Activated naive CD8-positive, alpha-beta T cell treated with anti-CD3 and anti-CD28 coated beads, Interleukin-2, amount 50 U/mL, for 24 hours (primary cell): ENCODE measurements around the gene USPL1.

Experiments
- ATAC-seq: fragments of 150-1000 bp; cut with Tn5 transposase; one replicate; pipeline ENCODE4 v1.10.0; 2021
- DNase-seq: peaks from one replicate; pipeline ENCODE4 v3.0.0; 2021
- H3K27ac Mint-ChIP-seq: one replicate; pipeline ENCODE4 v1.8.0; 2021; ENCODE audit warnings: mild to moderate bottlenecking, mixed read lengths
- H3K27me3 Mint-ChIP-seq: one replicate; pipeline ENCODE4 v1.8.0; 2021; ENCODE audit warnings: mixed read lengths
- H3K36me3 Mint-ChIP-seq: one replicate; pipeline ENCODE4 v1.8.0; 2021; ENCODE audit warnings: low read depth, mixed read lengths
- H3K4me1 Mint-ChIP-seq: one replicate; pipeline ENCODE4 v1.8.0; 2021; ENCODE audit warnings: mixed read lengths
- H3K4me3 Mint-ChIP-seq: one replicate; pipeline ENCODE4 v1.8.0; 2021; ENCODE audit warnings: mild to moderate bottlenecking, moderate library complexity, mixed read lengths
- H3K9me3 Mint-ChIP-seq: one replicate; pipeline ENCODE4 v1.8.0; 2021; ENCODE audit warnings: mixed read lengths

USPL1 gene

GRCh38 chr13:30659980-30660379, 42.3 kb downstream of the USPL1 start:
- Mint-ChIP-seq H3K9me3 (no peaks in the 10 kb centered on the region), H3K4me3 (no peak overlapping the region), H3K4me1 (peaks cover 8% of the 10 kb centered on the region), H3K27me3 (peaks cover 2% of the 10 kb centered on the region), H3K36me3 (peaks cover 34% of the 10 kb centered on the region), H3K27ac (no peak overlapping the region)
- ATAC-seq (peak; percentile 33), DNase-seq (no peak)

DNA sequence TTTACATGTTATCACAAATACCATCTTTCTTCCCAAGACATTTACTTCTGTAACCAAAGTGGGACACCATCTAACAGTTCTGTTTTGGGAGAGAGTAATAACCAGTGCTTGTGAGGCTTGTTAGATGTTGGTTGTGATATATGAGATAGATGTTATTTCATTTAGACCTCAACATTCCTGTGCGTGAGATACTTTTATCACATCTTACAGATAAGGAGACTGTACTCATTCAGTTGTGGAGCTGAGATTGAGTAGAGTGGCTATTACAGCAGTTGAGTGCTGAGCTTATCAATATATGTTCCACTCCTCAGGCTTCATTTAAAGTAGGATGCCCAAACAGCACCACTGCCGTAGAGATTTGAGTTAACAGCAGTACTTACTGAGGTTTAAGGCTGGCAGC, 43.1 kb downstream of the USPL1 start:
- Mint-ChIP-seq H3K27ac (no peak overlapping the region), H3K4me1 (peaks cover 8% of the 10 kb centered on the region), H3K9me3 (no peaks in the 10 kb centered on the region), H3K36me3 (peaks cover 29% of the 10 kb centered on the region), H3K4me3 (no peak overlapping the region), H3K27me3 (peaks cover 2% of the 10 kb centered on the region)
- ATAC-seq (no peak), DNase-seq (no peak)

GRCh38 chr13:30664689-30665275, 47.1 kb downstream of the USPL1 start:
- Mint-ChIP-seq H3K9me3 (no peaks in the 10 kb centered on the region), H3K27me3 (peaks cover 2% of the 10 kb centered on the region), H3K4me1 (peaks cover 8% of the 10 kb centered on the region), H3K36me3 (peaks cover under 1% of the 10 kb centered on the region), H3K27ac (no peak overlapping the region), H3K4me3 (no peak overlapping the region)
- ATAC-seq, result no peak
- DNase-seq, result no peak

- Mint-ChIP-seq H3K36me3 (no peaks in the 10 kb centered on the region), H3K4me1 (peaks cover 8% of the 10 kb centered on the region), H3K9me3 (no peaks in the 10 kb centered on the region), H3K4me3 (no peak overlapping the region), H3K27me3 (peaks cover 2% of the 10 kb centered on the region), H3K27ac (no peak overlapping the region)
- ATAC-seq (no peak), DNase-seq (no peak)
Measured at GRCh38 chr13:30665638-30666037, 47.9 kb downstream of the USPL1 start.

- Mint-ChIP-seq H3K9me3 (no peaks in the 10 kb centered on the region), H3K27ac (no peak overlapping the region), H3K4me3 (no peak overlapping the region), H3K36me3 (no peaks in the 10 kb centered on the region), H3K27me3 (peaks cover 2% of the 10 kb centered on the region), H3K4me1 (peaks cover 8% of the 10 kb centered on the region)
- ATAC-seq, result no peak
- no peak for DNase-seq
Measured at GRCh38 chr13:30666113-30666512, 48.4 kb downstream of the USPL1 start.

GRCh38 chr13:30667014-30667413, 49.3 kb downstream of the USPL1 start:
- DNase-seq (no peak), ATAC-seq (no peak)
- Mint-ChIP-seq H3K27me3 (peaks cover 2% of the 10 kb centered on the region), H3K9me3 (no peaks in the 10 kb centered on the region), H3K4me3 (no peak overlapping the region), H3K4me1 (peaks cover 10% of the 10 kb centered on the region), H3K36me3 (no peaks in the 10 kb centered on the region), H3K27ac (no peak overlapping the region)

- Mint-ChIP-seq H3K9me3 (no peaks in the 10 kb centered on the region), H3K4me1 (peaks cover 3% of the 10 kb centered on the region), H3K27ac (no peak overlapping the region), H3K27me3 (no peaks in the 10 kb centered on the region), H3K36me3 (no peaks in the 10 kb centered on the region), H3K4me3 (no peak overlapping the region)
- ATAC-seq (no peak), DNase-seq (no peak)
Measured at GRCh38 chr13:30668312-30668711, 50.6 kb downstream of the USPL1 start.

DNA sequence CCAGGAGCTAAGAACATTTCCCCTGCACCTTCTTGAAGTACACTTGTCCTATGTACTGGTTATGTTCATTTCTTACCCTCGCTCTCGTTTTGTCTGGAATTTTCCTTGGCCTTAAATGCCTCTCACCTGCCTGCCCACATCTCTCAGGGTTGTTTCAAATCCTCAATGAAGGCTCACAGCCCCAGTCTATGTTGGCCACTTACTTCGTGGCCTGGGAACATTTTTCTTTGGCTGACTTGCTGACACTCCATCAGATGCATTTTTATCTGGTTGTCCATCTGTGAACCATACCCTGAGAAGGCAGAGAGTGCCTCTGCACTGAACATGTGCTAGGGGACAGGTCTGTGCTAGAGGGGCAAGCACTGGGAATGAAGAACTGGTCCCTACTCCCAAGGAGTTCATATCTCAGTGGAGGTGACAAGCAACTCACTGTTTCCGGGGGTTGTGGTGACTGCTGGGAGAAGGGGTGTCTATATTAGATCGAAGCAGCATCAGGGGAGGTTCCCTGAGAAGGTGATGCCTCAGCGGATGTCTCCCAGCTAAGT, 53.6 kb downstream of the USPL1 start:
- H3K36me3 Mint-ChIP-seq, result peaks cover 4% of the 10 kb centered on the region
- DNase-seq (no peak), ATAC-seq (no peak)
- peaks cover 18% of the 10 kb centered on the region for H3K4me1 Mint-ChIP-seq
- no peak overlapping the region for H3K4me3 Mint-ChIP-seq
- H3K9me3 Mint-ChIP-seq, result peaks cover 4% of the 10 kb centered on the region
- no peak overlapping the region for H3K27ac Mint-ChIP-seq
- H3K27me3 Mint-ChIP-seq, result peaks cover 7% of the 10 kb centered on the region

- ATAC-seq, result peak; percentile 97
- H3K27ac Mint-ChIP-seq, result peak overlapping the region; percentile 89
- H3K4me1 Mint-ChIP-seq, result peaks cover 18% of the 10 kb centered on the region
Measured at GRCh38 chr13:30673669-30674521, 56.2 kb downstream of the USPL1 start.

DNA sequence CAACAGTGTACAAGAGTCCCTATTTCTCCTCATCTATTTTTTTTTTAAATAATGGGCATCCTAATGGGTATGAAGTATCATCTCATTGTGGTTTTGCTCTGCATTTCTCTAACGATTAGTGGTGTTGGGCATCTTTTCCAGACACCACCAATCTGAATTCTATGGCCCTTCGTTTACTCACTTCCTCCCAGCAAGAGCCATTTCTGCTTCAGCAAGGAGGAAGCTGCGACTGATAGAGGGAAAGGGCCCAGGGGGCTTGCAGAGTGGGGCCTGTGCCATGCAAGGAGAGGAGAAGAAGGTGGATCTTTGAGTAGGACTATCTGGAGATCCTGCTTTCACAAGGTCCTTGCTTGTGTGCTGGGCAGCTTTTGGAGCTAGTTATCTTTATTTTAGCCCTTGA, 58.0 kb downstream of the USPL1 start:
- H3K27ac Mint-ChIP-seq, result no peak overlapping the region
- peaks cover 4% of the 10 kb centered on the region for H3K36me3 Mint-ChIP-seq
- peaks cover 23% of the 10 kb centered on the region for H3K4me1 Mint-ChIP-seq
- H3K9me3 Mint-ChIP-seq, result peaks cover 4% of the 10 kb centered on the region
- H3K4me3 Mint-ChIP-seq, result no peak overlapping the region
- peaks cover 7% of the 10 kb centered on the region for H3K27me3 Mint-ChIP-seq
- DNase-seq (no peak), ATAC-seq (no peak)

More at GRCh38 chr13:30673669-30674521, 56.2 kb downstream of the USPL1 start:
- H3K4me3 Mint-ChIP-seq, result peak overlapping the region; percentile 81
- H3K27me3 Mint-ChIP-seq, result peaks cover 7% of the 10 kb centered on the region
- peak; percentile 94 for DNase-seq
- H3K36me3 Mint-ChIP-seq, result peaks cover 4% of the 10 kb centered on the region
- H3K9me3 Mint-ChIP-seq, result peaks cover 4% of the 10 kb centered on the region

DNA sequence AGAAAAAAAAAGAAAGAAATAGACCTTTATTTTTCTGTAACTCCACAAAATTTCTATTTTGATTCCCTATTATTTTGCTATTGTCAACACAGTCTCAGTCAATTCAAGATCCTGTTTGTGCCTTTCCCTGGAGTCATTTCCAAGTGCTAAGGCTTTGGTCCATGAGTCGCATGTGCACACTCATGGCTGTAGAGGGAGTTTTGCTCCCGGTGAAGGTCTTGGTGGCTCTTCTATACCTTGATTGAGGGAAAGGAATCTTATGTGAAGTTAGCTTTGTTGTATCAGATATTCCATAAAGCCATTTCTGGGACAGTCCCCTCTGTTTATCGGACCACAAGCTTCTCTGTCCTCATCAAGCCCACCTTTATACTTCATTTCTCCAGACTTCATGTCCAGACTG, 59.0 kb downstream of the USPL1 start:
- Mint-ChIP-seq H3K36me3 (peaks cover 4% of the 10 kb centered on the region), H3K27ac (no peak overlapping the region), H3K9me3 (peaks cover 4% of the 10 kb centered on the region), H3K27me3 (peaks cover 7% of the 10 kb centered on the region), H3K4me1 (peaks cover 22% of the 10 kb centered on the region), H3K4me3 (no peak overlapping the region)
- ATAC-seq (no peak), DNase-seq (no peak)

DNA sequence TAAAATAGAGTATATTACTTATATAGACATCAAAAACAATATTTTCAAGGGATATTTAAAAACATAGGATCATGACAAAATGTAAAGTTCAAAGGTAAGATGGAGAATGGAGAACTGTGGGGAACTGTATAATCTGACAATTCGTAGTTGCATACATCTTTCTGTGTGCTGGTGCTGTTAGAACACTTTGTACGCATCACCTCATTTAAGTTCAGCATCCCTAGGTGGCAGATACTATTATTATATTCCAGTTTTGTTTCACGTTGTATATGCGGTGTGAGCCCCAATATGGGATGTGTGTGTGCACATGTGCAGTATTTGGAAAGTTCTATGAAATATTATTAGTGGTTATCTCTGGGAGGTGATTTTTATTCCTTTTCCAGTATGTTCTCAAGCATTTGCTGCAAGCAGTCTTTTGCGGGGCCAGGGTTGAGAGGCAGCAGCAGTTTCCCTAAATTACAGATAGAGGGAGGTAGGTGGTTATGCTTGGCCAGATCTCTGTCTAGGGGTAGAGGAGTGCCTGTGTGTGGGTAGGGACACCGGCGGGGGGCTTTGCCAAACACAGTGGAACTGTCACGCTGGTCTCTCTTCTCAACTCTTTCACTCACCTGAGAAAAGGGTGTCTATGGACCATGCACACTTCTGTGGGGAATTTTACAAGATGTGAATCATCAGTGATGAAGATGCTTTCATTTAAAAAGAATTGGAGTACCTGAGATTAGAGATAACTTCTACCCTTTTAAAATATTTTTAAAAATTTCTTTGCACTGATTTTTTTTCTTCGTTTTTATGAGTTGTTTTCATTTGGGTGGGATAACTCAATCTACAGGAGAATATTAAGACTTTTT, 62.0 kb downstream of the USPL1 start:
- Mint-ChIP-seq H3K36me3 (peaks cover 2% of the 10 kb centered on the region), H3K27me3 (peaks cover 5% of the 10 kb centered on the region), H3K27ac (no peak overlapping the region), H3K4me1 (peaks cover 10% of the 10 kb centered on the region), H3K4me3 (no peak overlapping the region), H3K9me3 (peaks cover 4% of the 10 kb centered on the region)
- DNase-seq, result no peak
- ATAC-seq, result peak; percentile 85

DNA sequence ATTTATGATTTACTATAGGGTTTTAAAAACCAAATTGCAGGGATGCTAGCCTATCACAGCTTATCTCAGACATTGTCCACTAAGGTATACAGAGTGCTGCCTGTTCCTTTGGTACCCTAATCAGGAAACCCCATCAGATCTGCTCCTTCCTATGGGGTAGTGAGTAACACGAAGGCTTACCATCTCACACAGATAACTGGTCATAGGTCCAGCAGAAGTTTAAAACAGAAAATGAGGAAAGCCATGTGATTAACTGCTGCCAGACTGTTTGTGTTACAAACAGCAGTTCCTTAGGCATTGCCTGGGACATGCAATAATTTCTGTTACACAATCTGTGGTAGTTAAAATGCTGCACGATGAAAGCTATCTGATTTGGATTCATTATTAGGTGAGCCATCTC, 64.1 kb downstream of the USPL1 start:
- peaks cover 6% of the 10 kb centered on the region for H3K4me1 Mint-ChIP-seq
- DNase-seq (no peak), ATAC-seq (no peak)
- no peak overlapping the region for H3K4me3 Mint-ChIP-seq
- no peaks in the 10 kb centered on the region for H3K27me3 Mint-ChIP-seq
- no peaks in the 10 kb centered on the region for H3K9me3 Mint-ChIP-seq
- H3K36me3 Mint-ChIP-seq, result no peaks in the 10 kb centered on the region
- H3K27ac Mint-ChIP-seq, result no peak overlapping the region

DNA sequence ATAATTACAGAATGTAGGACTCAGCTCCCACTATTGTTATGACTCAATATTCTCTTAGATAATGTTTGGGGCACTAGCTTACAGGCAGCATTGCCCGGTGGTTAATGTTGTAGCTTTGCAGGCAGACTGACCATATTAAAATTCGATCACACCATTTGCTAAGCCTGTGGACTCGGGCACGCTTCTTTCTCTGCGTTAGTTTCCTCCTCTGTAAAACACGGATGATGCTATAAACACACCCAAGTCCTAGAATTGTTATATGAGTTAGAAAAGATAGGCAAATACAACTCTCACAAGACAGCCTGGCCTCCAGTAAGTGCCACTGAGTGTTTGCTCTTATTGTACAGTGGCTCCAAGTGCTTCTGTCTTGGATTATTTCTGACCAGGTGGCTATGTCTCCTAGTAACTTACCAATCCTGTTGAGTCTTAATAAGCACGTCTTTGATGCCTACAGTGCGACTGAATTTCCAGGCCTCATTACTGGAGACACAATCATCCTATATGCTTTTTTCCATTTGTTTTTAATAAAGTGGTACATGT, 67.7 kb downstream of the USPL1 start:
- Mint-ChIP-seq H3K4me3 (no peak overlapping the region), H3K9me3 (peaks cover 4% of the 10 kb centered on the region), H3K27me3 (no peaks in the 10 kb centered on the region), H3K27ac (no peak overlapping the region), H3K4me1 (peaks cover 5% of the 10 kb centered on the region), H3K36me3 (no peaks in the 10 kb centered on the region)
- DNase-seq (no peak), ATAC-seq (no peak)
